Fibroblast of lung (primary cell): ENCODE data around the gene CELA3A.
"Not testable (repeated sequence)": the region's sequence is repeated elsewhere in the genome, so short reads cannot be mapped to it uniquely, and the experiment has no call there.

Source experiments
- CTCF ChIP-seq, 2 donors: IDR thresholded peaks in 1 of 2; conservative IDR thresholded peaks in 1 of 2; 1 replicate in 1 of 2; 2 replicates in 1 of 2; pipeline ENCODE4 v1.5.1; 2011 to 2012; ENCODE audit warnings: low read length in 2 of 2, control low read depth in 1 of 2, inconsistent platforms in 1 of 2, low read depth in 1 of 2, mild to moderate bottlenecking in 1 of 2
- EZH2 ChIP-seq: IDR thresholded peaks from 2 replicates; pipeline ENCODE4 v1.5.1; 2012; ENCODE audit warnings: low read length, control low read depth, mild to moderate bottlenecking; ENCODE audit errors: missing control alignments

GRCh38 chr1:22003959-22004358 lies 2.5 kb downstream of the CELA3A start:
- not testable (repeated sequence) for TF ChIP-seq CTCF (conservative IDR thresholded peaks at IDR 0.05 in 1 of 2, IDR thresholded peaks at IDR 0.05 in 1 of 2; ENCODE audit: low read depth in 1 of 2, low read length in 2 of 2); EZH2
